ENCODE data around the gene MYL7.
"Not testable (repeated sequence)": the region's sequence is repeated elsewhere in the genome, so short reads cannot be mapped to it uniquely, and the experiment has no call there.

Gene MYL7

GRCh38 chr7:44128721-44129582, 12.2 kb downstream of the MYL7 start:
- DNase-seq: no peak

- DNase-seq: no peak
Observed at GRCh38 chr7:44127161-44127560, 14.0 kb downstream of the MYL7 start.

- not testable (repeated sequence) for DNase-seq
Observed at GRCh38 chr7:44126574-44126973, 14.6 kb downstream of the MYL7 start.

GRCh38 chr7:44124822-44125202, 16.3 kb downstream of the MYL7 start:
- DNase-seq: no peak

- DNase-seq: peak; percentile 96
Observed at GRCh38 chr7:44123190-44124003, 17.7 kb downstream of the MYL7 start, which contains the start of gene POLD2. Gene POLD2 (minus strand): TSS chr7:44123548. CDS start chr7:44122053, 1,495 bp downstream.

- DNase-seq: no peak
Observed at GRCh38 chr7:44122529-44122928, 18.6 kb downstream of the MYL7 start.

GRCh38 chr7:44121761-44122420, 19.2 kb downstream of the MYL7 start:
- DNase-seq: no peak

- DNase-seq: no peak
Observed at GRCh38 chr7:44120395-44120794, 20.7 kb downstream of the MYL7 start.

- no peak for DNase-seq
Observed at GRCh38 chr7:44119829-44120380, 21.2 kb downstream of the MYL7 start.

GRCh38 chr7:44117801-44118429, 23.2 kb downstream of the MYL7 start:
- DNase-seq: no peak

- no peak for DNase-seq
Observed at GRCh38 chr7:44116789-44117666, 24.1 kb downstream of the MYL7 start.

GRCh38 chr7:44116087-44116788, 24.9 kb downstream of the MYL7 start:
- DNase-seq: no peak

GRCh38 chr7:44114586-44115310, 26.4 kb downstream of the MYL7 start:
- no peak for DNase-seq

GRCh38 chr7:44113764-44114354, 27.3 kb downstream of the MYL7 start:
- no peak for DNase-seq

GRCh38 chr7:44112997-44113763, 28.0 kb downstream of the MYL7 start:
- DNase-seq: no peak

GRCh38 chr7:44112231-44112996, 28.7 kb downstream of the MYL7 start:
- DNase-seq: no peak

- DNase-seq: no peak
Observed at GRCh38 chr7:44111761-44112160, 29.4 kb downstream of the MYL7 start.
